Ecto neural progenitor cell (in vitro differentiated cells): ENCODE results near the gene ZNF74.
A peak's percentile ranks its signal among the peaks of the same experiment; 100 is the strongest.

Experiments
- DNase-seq: peaks from one replicate; pipeline ENCODE4 v3.0.0-alpha.2; 2018; ENCODE audit warnings: low spot score

The ZNF74 gene

DNA sequence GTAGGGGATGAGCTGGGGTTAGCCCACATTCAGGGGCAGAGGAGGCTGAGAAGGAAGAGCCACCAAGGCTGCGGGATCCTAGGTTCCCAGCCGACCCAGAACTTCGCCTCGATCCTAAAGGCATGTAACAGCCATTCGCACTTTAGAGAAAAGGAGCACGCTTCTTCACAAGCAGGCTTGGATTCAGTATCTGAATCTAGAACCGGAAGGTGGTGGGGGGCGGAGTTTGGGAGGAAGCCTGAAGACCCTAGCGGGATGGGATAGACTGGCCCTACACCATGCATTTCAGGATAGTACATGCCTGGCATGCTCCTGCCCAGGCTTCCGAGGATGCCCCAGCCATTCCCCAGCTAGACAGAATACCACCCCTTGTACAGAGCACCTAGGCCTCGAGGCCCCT lies 39.2 kb downstream of the ZNF74 start:
- DNase-seq: no peak

- DNase-seq: no peak
Observed at GRCh38 chr22:20433686-20434241, 39.8 kb downstream of the ZNF74 start.

DNA sequence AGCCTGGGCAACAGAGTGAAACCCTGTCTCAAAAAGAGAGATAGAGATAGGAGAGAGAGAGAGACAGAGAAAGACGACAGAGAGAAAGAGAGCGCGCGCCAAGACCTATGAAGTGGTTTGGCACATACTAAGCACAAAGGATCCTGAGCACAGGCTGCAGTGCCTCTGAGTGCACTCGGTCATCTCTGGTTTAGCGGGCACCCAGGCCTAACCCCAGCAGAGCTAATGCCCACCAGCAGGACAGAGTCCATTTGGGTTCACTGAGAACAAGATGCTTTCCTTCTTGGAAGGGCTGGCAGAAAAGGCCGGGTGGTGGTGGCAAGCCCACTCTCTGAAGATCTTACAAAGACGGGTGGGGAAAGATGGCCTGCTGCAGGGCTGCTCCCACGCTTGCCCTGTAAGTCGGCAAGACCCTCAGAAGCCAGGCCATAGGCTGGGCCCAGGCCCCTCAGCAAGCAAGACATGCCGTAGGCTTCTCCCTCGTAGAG lies 40.4 kb downstream of the ZNF74 start:
- DNase-seq: no peak

- DNase-seq: peak; percentile 41
Observed at GRCh38 chr22:20434773-20435172, 40.8 kb downstream of the ZNF74 start.

GRCh38 chr22:20435436-20436306 lies 41.7 kb downstream of the ZNF74 start:
- DNase-seq: peak; percentile 45

GRCh38 chr22:20436307-20436767 lies 42.4 kb downstream of the ZNF74 start:
- peak; percentile 76 for DNase-seq

GRCh38 chr22:20436768-20437612 lies 43.0 kb downstream of the ZNF74 start:
- DNase-seq: peak; percentile 60

GRCh38 chr22:20437613-20438426 lies 43.9 kb downstream of the ZNF74 start, which contains the start of gene SCARF2:
Gene SCARF2 (minus strand): TSS chr22:20437825. CDS start chr22:20437754, 71 bp downstream.
- peak; percentile 74 for DNase-seq

DNA sequence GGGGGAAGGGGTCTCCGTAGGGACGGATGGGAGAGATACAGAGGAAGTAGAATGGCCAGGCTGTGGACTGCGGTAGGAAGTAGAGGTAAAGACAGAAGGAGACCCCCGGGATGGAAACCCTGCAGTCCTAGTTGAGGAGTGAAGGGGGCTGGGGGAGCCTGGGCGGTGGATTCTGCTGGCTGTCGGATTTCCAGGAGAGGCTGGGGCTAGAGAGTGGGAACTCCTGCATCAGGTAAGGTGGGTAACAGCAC lies 44.4 kb downstream of the ZNF74 start:
- no peak for DNase-seq

GRCh38 chr22:20438678-20439492 lies 44.9 kb downstream of the ZNF74 start:
- peak; percentile 53 for DNase-seq

DNA sequence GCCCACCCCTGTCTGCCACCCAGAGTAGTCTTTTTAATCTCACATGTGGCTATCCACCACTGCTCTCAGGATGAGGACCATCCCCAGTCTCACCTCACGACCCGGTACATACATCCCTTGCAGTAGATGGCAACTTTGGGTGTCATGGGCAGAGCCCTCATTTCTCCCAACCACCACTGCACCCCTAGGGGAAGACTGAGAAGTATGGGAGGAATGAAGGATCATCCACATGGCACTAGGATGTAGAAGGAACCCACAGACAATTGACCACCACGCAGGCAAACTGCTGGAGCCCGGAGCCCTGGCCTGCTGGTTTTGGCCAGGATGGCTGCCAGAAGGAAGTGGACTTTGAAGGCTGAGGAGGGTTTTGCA lies 45.6 kb downstream of the ZNF74 start:
- no peak for DNase-seq

GRCh38 chr22:20439928-20440575 lies 46.1 kb downstream of the ZNF74 start:
- peak; percentile 34 for DNase-seq

DNA sequence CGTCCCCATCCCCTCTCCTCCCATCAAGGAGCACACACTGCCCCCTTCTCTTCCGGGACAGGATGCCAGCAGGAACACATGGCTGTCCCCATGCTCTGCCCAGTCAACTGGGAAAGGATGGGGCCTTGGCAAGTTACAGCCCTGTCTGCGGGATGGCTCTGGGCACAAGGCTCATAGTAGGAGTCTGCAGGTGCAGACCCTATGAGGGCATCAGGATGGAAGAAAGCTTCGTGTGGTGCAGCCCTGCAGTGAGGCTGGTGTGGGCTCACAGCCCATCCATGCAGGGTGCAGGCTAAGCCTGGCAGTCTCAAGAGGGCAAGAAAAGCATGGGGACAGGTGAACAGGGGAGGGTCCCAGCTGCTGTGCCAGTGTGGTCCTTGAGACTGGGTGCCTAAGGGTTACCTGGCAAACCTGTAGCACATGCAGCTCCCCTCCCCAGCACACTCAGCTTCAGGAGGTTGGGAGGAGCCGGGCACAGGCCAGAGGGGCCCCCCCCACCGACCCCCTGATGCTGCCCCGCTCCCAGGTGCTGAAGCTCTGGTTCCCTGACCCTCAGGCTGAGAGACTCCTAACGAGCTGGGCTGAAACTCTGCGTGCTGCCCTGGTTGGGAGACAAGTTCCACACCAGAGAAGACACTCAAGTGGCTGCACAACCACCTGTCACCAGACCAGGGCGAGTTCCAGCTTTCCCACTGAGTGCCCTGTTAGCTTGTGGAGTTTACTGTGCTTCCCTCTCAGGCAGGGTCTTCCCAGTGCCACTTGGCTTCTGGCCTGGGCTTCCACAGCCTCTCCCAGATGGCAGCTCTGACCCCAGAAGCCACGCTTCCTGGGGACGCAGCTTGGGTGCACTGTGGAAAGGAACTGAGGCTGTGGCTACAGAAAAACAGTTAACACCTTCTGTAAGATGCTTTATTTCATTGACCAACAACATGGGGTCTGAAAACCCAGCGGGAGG lies 47.0 kb downstream of the ZNF74 start:
- DNase-seq: peak; percentile 35

- peak; percentile 42 for DNase-seq
Observed at GRCh38 chr22:20441631-20442484, 47.9 kb downstream of the ZNF74 start.

GRCh38 chr22:20442485-20443284 lies 48.7 kb downstream of the ZNF74 start:
- no peak for DNase-seq

DNA sequence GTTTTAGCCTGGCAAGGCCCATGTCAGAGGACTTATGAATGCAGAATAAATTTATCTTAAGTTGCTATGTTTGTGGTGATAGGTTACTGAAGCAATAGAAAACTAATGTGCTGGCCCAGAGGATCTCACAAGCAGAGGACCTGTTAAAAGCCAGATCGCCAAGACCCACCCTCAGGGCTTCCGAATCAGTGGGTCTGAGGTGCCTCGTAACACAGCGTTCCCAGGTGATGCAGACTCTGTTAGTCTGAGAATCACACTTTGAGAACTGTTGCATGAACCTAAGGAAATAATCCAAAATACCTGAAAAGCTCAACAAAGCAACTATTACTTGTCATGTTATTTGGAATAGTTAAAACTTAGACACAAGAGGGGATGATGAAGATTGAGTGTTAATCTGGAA lies 50.4 kb downstream of the ZNF74 start:
- DNase-seq: no peak

DNA sequence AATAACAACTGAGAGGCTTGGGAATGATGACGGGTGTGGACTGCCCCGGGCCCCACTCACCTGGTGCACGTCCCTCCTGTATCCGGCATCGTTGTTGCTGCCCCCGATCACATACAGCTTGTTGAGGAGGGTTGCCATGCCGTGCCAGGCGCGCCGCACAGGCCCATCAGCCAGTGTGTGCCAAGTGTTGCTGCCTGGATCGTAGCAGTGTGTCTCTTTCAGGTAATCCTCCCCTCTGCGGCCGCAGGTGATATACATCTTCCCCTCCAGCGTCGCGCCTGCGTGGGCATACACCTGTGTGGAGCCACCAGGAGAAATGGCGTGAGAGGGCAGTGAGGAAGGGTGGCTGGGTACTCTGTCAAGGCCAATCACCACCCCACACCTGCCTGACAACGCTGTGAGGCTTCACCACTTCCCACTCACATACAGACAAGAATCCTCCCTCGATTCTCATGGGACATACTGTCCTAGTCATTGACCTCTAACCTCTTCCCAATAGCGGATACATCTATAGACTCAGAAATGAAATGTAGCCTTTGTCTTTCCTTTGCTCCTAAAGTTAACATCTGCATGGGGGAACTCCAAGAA lies 52.5 kb downstream of the ZNF74 start:
- DNase-seq: no peak
